Upper lobe of right lung (tissue), 1 donor: ENCODE data around the gene PRRT1. TPM values are rescaled to one million over a fixed set of nuclear protein-coding genes. Genes with fewer than 3 reads are reported as not detected.

ENCODE experiments used
- ATAC-seq: fragments of 200-7000 bp; cut with Tn5 transposase; one replicate; pipeline ENCODE4 v1.9.1; 2020; ENCODE audit warnings: mild to moderate bottlenecking, moderate library complexity
- DNase-seq: peaks from one replicate; pipeline ENCODE4 v3.0.0-alpha.2; 2020
- H3K27ac ChIP-seq: fragments of 200-600 bp; one replicate; pipeline ENCODE4 v1.8.0; 2022
- H3K27me3 ChIP-seq: fragments of 200-600 bp; one replicate; pipeline ENCODE4 v1.8.0; 2022; ENCODE audit warnings: mild to moderate bottlenecking
- H3K36me3 ChIP-seq: fragments of 200-600 bp; one replicate; pipeline ENCODE4 v1.8.0; 2022
- H3K4me1 ChIP-seq: fragments of 200-600 bp; one replicate; pipeline ENCODE4 v1.8.0; 2022
- H3K4me3 ChIP-seq: fragments of 200-600 bp; one replicate; pipeline ENCODE4 v1.8.0; 2022; ENCODE audit warnings: mild to moderate bottlenecking
- H3K9me3 ChIP-seq: fragments of 200-600 bp; one replicate; pipeline ENCODE4 v1.8.0; 2022
- CTCF ChIP-seq: fragments of 200-600 bp; IDR thresholded peaks from one replicate; pipeline ENCODE4 v1.8.0; 2022; ENCODE audit warnings: antibody characterized with exemption
- intact Hi-C: fragments of 100-400 bp; cut with DNase I; formaldehyde crosslinking; loops from one replicate; pipeline ENCODE4 v1.11.0; 2022
- total RNA-seq: library from RNA; stranded (reverse); fragmentation: NEBNext Ultra II Directional; extraction: Animal tissue kit (Norgen Biotek cat#: 25700); gene quantifications from one replicate; pipeline ENCODE4 v1.2.1, GENCODE V29; 2021
- donor health status: DM: no; HTN: yes; CAD: no; lungs with severe emphysema.

The PRRT1 gene
- total RNA-seq, 1 donor from 2014 or later = 1.4 TPM

GRCh38 chr6:32112431-32112980 lies 39.2 kb downstream of the PRRT1 start:
- intact Hi-C loops = no loop called here
- no peaks in the 10 kb centered on the region for H3K27me3 ChIP-seq
- no peak for TF ChIP-seq CTCF
- H3K4me3 ChIP-seq = no peak overlapping the region
- H3K36me3 ChIP-seq = peaks cover 21% of the 10 kb centered on the region
- ATAC-seq (no peak), DNase-seq (no peak)
- H3K27ac ChIP-seq = peak overlapping the region; percentile 77
- peaks cover 50% of the 10 kb centered on the region for H3K4me1 ChIP-seq
- H3K9me3 ChIP-seq = no peaks in the 10 kb centered on the region

GRCh38 chr6:32111424-32112066 lies 40.2 kb downstream of the PRRT1 start:
- DNase-seq = no peak
- ATAC-seq = no peak
- no peaks in the 10 kb centered on the region for H3K27me3 ChIP-seq
- no peak for TF ChIP-seq CTCF
- intact Hi-C loops = no loop called here
- H3K4me3 ChIP-seq = no peak overlapping the region
- H3K27ac ChIP-seq = peak overlapping the region; percentile 77
- peaks cover 12% of the 10 kb centered on the region for H3K36me3 ChIP-seq
- H3K4me1 ChIP-seq = peaks cover 58% of the 10 kb centered on the region
- H3K9me3 ChIP-seq = no peaks in the 10 kb centered on the region

- ATAC-seq (no peak), DNase-seq (no peak)
- Histone ChIP-seq H3K4me3 (no peak overlapping the region), H3K9me3 (no peaks in the 10 kb centered on the region), H3K27ac (peak overlapping the region; percentile 77), H3K27me3 (no peaks in the 10 kb centered on the region), H3K4me1 (peaks cover 59% of the 10 kb centered on the region), H3K36me3 (peaks cover 2% of the 10 kb centered on the region)
- intact Hi-C loops = no loop called here
- no peak for TF ChIP-seq CTCF
Measured at GRCh38 chr6:32110632-32111031, 41.1 kb downstream of the PRRT1 start.

GRCh38 chr6:32109765-32110160 lies 42.0 kb downstream of the PRRT1 start:
- peak overlapping the region; percentile 58 for H3K27ac ChIP-seq
- intact Hi-C loops = no loop called here
- H3K4me3 ChIP-seq = peak overlapping the region; percentile 62

GRCh38 chr6:32109114-32109764 lies 42.5 kb downstream of the PRRT1 start, which contains the start of gene TNXB:
TSS of gene TNXB (minus strand) at chr6:32109338. CDS start at chr6:32098198, 11,140 bp downstream.
- intact Hi-C loops = no loop called here
- peak; percentile 21 for ATAC-seq

More at GRCh38 chr6:32109765-32110160, 42.0 kb downstream of the PRRT1 start:
- Histone ChIP-seq H3K36me3 (no peaks in the 10 kb centered on the region), H3K4me1 (peaks cover 59% of the 10 kb centered on the region), H3K27me3 (no peaks in the 10 kb centered on the region), H3K9me3 (no peaks in the 10 kb centered on the region)
- no peak for TF ChIP-seq CTCF
- no peak for ATAC-seq
- DNase-seq = no peak

More at GRCh38 chr6:32109114-32109764, 42.5 kb downstream of the PRRT1 start, which contains the start of gene TNXB:
- no peak for TF ChIP-seq CTCF
- peak within 1 kb of the TSS; percentile 62 for H3K4me3 ChIP-seq
- peaks cover 56% of the 10 kb centered on the region for H3K4me1 ChIP-seq
- H3K9me3 ChIP-seq = no peaks in the 10 kb centered on the region
- no peaks in the 10 kb centered on the region for H3K36me3 ChIP-seq
- no peaks in the 10 kb centered on the region for H3K27me3 ChIP-seq
- H3K27ac ChIP-seq = peak within 1 kb of the TSS; percentile 84
- no peak for DNase-seq
